GM23248 (cell line): ENCODE measurements around the gene PKNOX2. TPM values are rescaled to one million over a fixed set of nuclear protein-coding genes. Genes with fewer than 3 reads are reported as not detected.

ENCODE experiments used
- DNase-seq: peaks from one replicate; pipeline ENCODE4 v3.0.0-alpha.2; 2015
- H2AFZ ChIP-seq: fragments of 200-600 bp; sonication (generic); 2 replicates; pipeline ENCODE4 v1.6.1; 2016; ENCODE audit warnings: antibody characterized with exemption
- H3F3A ChIP-seq: fragments of 200-600 bp; sonication (generic); 2 replicates; pipeline ENCODE4 v1.6.1; 2016; ENCODE audit warnings: mild to moderate bottlenecking, antibody characterized with exemption, mixed run types; ENCODE audit not compliant: insufficient read depth
- H3K27ac ChIP-seq: fragments of 200-600 bp; sonication (generic); 2 replicates; pipeline ENCODE4 v1.5.1; 2016; ENCODE audit warnings: mild to moderate bottlenecking
- H3K27me3 ChIP-seq: fragments of 200-600 bp; sonication (generic); replicated peaks from 2 replicates; pipeline ENCODE4 v1.6.1; 2016; ENCODE audit warnings: mild to moderate bottlenecking; ENCODE audit not compliant: insufficient read depth
- H3K36me3 ChIP-seq: fragments of 200-600 bp; sonication (generic); 2 replicates; pipeline ENCODE4 v1.6.1; 2016; ENCODE audit warnings: low read depth, mild to moderate bottlenecking
- H3K4me1 ChIP-seq: fragments of 200-600 bp; sonication (generic); 2 replicates; pipeline ENCODE4 v1.6.1; 2016; ENCODE audit warnings: mild to moderate bottlenecking; ENCODE audit not compliant: insufficient read depth
- H3K4me2 ChIP-seq: fragments of 200-600 bp; sonication (generic); one replicate; pipeline ENCODE4 v1.6.1; 2016; ENCODE audit warnings: mild to moderate bottlenecking; ENCODE audit not compliant: unreplicated experiment
- H3K4me3 ChIP-seq: fragments of 200-600 bp; sonication (generic); 2 replicates; pipeline ENCODE4 v1.5.1; 2016; ENCODE audit warnings: mild to moderate bottlenecking
- H3K79me2 ChIP-seq: fragments of 200-600 bp; sonication (generic); 2 replicates; pipeline ENCODE4 v1.6.1; 2016; ENCODE audit warnings: mild to moderate bottlenecking; ENCODE audit not compliant: insufficient read depth
- H3K9ac ChIP-seq: fragments of 200-600 bp; sonication (generic); 2 replicates; pipeline ENCODE4 v1.6.1; 2016; ENCODE audit warnings: mild to moderate bottlenecking
- H3K9me2 ChIP-seq: fragments of 200-600 bp; sonication (generic); 2 replicates; pipeline ENCODE4 v1.6.1; 2016; ENCODE audit warnings: mixed run types, mild to moderate bottlenecking, moderate library complexity; ENCODE audit not compliant: insufficient read depth
- H3K9me3 ChIP-seq: fragments of 200-600 bp; sonication (generic); one replicate; pipeline ENCODE4 v1.6.1; 2017; ENCODE audit warnings: low read depth
- H4K20me1 ChIP-seq: fragments of 200-600 bp; sonication (generic); 2 replicates; pipeline ENCODE4 v1.6.0; 2016; ENCODE audit not compliant: insufficient read depth
- EZH2 ChIP-seq: fragments of 200-600 bp; sonication (generic); IDR thresholded peaks from 2 replicates; pipeline ENCODE4 v1.6.1; 2018; ENCODE audit warnings: antibody characterized with exemption, mild to moderate bottlenecking; ENCODE audit not compliant: insufficient read depth, poor library complexity, severe bottlenecking
- EZH2phosphoT487 ChIP-seq: fragments of 200-600 bp; sonication (generic); IDR thresholded peaks from 2 replicates; pipeline ENCODE4 v1.6.1; 2018; ENCODE audit warnings: antibody characterized with exemption, moderate library complexity, mild to moderate bottlenecking, low read depth; ENCODE audit not compliant: insufficient read depth
- WGBS, 2 experiments: methylation state at CpG; one replicate each; pipeline ENCODE4 v1.1.6; 2015 to 2017; ENCODE audit warnings: low lambda C conversion rate in 2 of 2, low coverage in 1 of 2; ENCODE audit errors: missing lambda C conversion rate in 2 of 2; 5-methylcytosine and 5-hydroxymethylcytosine counted together
- in situ Hi-C: fragments of 300-500 bp; cut with MboI; formaldehyde crosslinking; loops from 2 replicates; pipeline ENCODE4 v1.15.0; 2020
- polyA plus RNA-seq: library from polyadenylated mRNA; unstranded; fragments of >200 nt; fragmentation: Nextera tagmentation; extraction: Ambion mirVana; gene quantifications from 2 replicates; pipeline ENCODE4 v1.2.1, GENCODE V29; 2016
- total RNA-seq: library from RNA; depleted of rRNA; stranded (reverse); fragments of >200 nt; shearing (Covaris generic); gene quantifications from 2 replicates; pipeline ENCODE4 v1.2.3, GENCODE V29; 2014

Gene PKNOX2
- total and polyA plus RNA-seq, 2 experiments from 2014 or later, result 0.21 to 0.76 TPM

DNA sequence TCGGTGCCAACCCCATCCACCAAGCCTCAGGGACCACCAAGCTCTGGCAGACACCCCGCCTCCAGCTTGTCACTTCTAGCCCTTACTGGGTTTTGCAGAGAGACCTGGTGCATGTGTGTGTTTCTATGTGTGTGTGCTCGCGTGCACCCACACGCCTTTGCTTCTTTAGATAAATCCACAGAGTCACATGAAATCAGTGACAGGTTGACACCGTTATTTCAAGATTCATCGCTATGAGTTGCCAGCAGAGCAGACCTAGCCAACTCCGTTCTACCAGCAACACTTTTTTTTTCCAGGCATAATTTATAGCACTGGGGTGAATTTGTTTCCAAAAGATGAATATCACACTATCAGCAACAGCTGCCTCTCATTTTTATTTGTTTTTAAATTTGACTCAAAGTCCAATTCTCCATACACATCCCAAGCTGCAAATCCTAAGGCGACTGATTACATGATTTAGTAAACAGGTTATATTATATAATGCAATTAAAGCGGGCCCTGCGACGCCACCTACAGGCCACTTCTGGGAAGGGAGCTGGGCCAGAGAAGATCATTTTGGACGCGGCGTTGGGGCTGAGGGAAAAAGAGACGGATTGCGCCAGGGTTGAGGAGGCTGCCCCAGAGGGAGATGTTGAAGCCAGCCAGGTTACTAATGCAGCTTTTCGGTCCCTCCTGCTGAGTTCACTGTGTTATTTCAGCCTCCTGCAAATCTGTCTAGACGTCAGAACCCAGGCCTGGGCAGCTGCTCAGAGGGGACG, 181.0 kb downstream of the PKNOX2 start:
- Histone ChIP-seq H3F3A (0 out of 2 replicates have a peak, but pooled peaks cover 6% of the 10 kb centered on the region), H3K36me3 (no peaks in the 10 kb centered on the region), H2AFZ (no peak overlapping the region), H3K27ac (no peak overlapping the region), H3K4me2 (no peak overlapping the region), H3K9ac (no peak overlapping the region; the same call in 1 of the 2 replicates), H3K9me3 (no peaks in the 10 kb centered on the region), H3K79me2 (no peaks in the 10 kb centered on the region), H3K4me3 (no peak overlapping the region), H3K9me2 (no peaks in the 10 kb centered on the region), H3K4me1 (no peaks in the 10 kb centered on the region), H4K20me1 (no peaks in the 10 kb centered on the region), H3K27me3 (no peaks in the 10 kb centered on the region)
- TF ChIP-seq EZH2phosphoT487, result no peak
- no peak for TF ChIP-seq EZH2
- in situ Hi-C loops, result loop anchor here (5.0 to 10.0 kb wide), 2 partner anchors 183 to 261 kb away; partner anchors contain the start of gene PKNOX2
- 28% methylated on average over 20 of the region's 20 CpGs for WGBS, 2 experiments
- peak; percentile 93 for DNase-seq

DNA sequence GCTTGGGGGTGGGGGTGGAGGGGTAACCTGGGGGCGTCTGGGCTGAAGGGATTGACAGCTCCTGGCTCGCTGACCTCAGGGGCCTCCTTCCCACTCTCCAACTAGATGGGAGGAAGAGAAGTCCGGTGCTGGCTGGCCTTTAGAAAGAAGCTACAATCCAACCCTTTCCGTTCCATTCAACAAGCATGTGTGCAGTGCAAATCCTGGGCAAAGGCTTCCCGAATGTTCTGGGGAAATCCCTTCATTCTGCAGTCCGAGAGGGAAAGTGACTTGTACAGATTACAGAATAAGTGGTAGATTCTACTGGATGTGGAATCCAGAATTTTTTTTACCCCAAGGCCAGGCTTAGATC, 181.6 kb downstream of the PKNOX2 start:
- H3K4me2 ChIP-seq, result no peak overlapping the region
- no peaks in the 10 kb centered on the region for H3K4me1 ChIP-seq
- in situ Hi-C loops, result loop anchor here (5.0 to 10.0 kb wide), 2 partner anchors 184 to 261 kb away; partner anchors contain the start of gene PKNOX2

DNA sequence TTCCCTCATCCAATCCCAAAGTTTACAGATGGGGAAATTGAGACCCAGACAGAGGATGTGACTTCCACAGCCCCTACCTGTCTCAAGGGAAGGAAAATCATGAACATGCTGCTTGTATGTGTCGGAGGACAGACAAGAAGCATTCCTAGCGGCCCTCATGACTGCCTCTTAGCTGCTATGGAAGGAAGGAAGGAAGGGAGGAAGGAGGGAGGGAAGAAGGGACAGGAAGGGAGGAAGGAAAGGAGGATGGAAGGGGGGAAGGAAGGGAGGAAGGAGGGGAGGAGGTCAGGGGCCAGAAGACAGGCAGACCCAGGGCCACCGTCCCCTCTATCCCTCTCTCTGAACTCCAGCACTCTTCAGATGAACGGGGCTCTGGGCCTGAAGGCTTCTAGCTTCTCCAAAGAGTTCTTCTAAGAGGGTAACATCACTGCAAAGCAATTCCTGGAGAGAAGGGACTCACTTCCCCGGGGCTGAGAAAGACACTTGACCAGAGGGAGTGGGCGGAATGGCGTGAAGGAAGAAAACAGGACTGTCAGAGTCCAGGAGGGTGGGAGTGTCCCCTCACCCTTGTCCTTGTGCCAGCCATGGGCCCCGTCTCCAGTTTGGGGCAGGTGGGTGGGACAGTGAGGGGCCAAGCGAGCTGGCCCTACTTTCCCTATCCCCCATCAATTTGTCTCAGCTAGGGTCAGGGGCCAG, 182.2 kb downstream of the PKNOX2 start:
- Histone ChIP-seq H3K36me3 (no peaks in the 10 kb centered on the region), H3K79me2 (no peaks in the 10 kb centered on the region), H3F3A (0 out of 2 replicates have a peak, but pooled peaks cover 6% of the 10 kb centered on the region), H3K9me2 (no peaks in the 10 kb centered on the region), H4K20me1 (no peaks in the 10 kb centered on the region), H3K27me3 (no peaks in the 10 kb centered on the region), H3K4me3 (no peak overlapping the region), H3K9ac (no peak overlapping the region; the same call in 1 of the 2 replicates), H3K4me1 (no peaks in the 10 kb centered on the region), H3K9me3 (no peaks in the 10 kb centered on the region), H3K4me2 (no peak overlapping the region), H3K27ac (no peak overlapping the region), H2AFZ (no peak overlapping the region)
- in situ Hi-C loops, result loop anchor here (5.0 to 10.0 kb wide), 2 partner anchors 184 to 262 kb away; partner anchors contain the start of gene PKNOX2
- WGBS, 2 experiments, result 90 to 93% methylated on average over 8 to 9 of the region's 9 CpGs
- TF ChIP-seq EZH2, result no peak
- TF ChIP-seq EZH2phosphoT487, result no peak
- no peak for DNase-seq

More for the DNA sequence above, 181.6 kb downstream of the PKNOX2 start:
- Histone ChIP-seq H3K27ac (no peak overlapping the region), H3K79me2 (no peaks in the 10 kb centered on the region), H3K27me3 (no peaks in the 10 kb centered on the region), H3K4me3 (no peak overlapping the region), H3F3A (0 out of 2 replicates have a peak, but pooled peaks cover 6% of the 10 kb centered on the region), H3K9me2 (no peaks in the 10 kb centered on the region), H2AFZ (no peak overlapping the region), H3K9ac (no peak overlapping the region; the same call in 1 of the 2 replicates), H3K36me3 (no peaks in the 10 kb centered on the region), H3K9me3 (no peaks in the 10 kb centered on the region), H4K20me1 (no peaks in the 10 kb centered on the region)
- 24 to 32% methylated on average over 4 to 6 of the region's 6 CpGs for WGBS, 2 experiments
- peak; percentile 12 for DNase-seq
- no peak for TF ChIP-seq EZH2phosphoT487
- TF ChIP-seq EZH2, result no peak

DNA sequence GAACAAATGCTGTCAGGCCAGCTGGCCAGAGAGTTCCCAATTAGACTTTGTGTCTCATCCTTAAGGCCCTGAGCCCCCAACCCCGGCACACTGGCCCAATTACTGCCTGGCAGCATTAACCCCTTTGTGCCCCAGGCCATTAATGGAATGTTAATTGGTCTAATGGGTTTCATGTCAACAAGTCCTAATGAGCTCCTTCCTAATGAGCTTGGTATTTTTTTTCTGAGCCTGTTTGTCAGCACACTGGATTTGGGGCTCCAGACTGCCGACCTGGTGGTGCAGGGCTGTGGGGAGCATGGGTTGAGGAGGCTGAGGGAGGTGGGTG, 182.7 kb downstream of the PKNOX2 start:
- no peak overlapping the region for H3K4me2 ChIP-seq
- no peak overlapping the region for H2AFZ ChIP-seq
- no peaks in the 10 kb centered on the region for H3K27me3 ChIP-seq
- WGBS, 2 experiments, result 62 to 66% methylated on average over 2 of the region's 2 CpGs
- H3K4me3 ChIP-seq, result no peak overlapping the region
- H3K9me3 ChIP-seq, result no peaks in the 10 kb centered on the region
- no peaks in the 10 kb centered on the region for H4K20me1 ChIP-seq
- TF ChIP-seq EZH2 (no peak), EZH2phosphoT487 (no peak)
- H3K79me2 ChIP-seq, result no peaks in the 10 kb centered on the region
- 0 out of 2 replicates have a peak, but pooled peaks cover 6% of the 10 kb centered on the region for H3F3A ChIP-seq
- no peaks in the 10 kb centered on the region for H3K9me2 ChIP-seq
- no peak for DNase-seq
- no peaks in the 10 kb centered on the region for H3K36me3 ChIP-seq
- no peaks in the 10 kb centered on the region for H3K4me1 ChIP-seq
- H3K27ac ChIP-seq, result no peak overlapping the region
- no peak overlapping the region for H3K9ac ChIP-seq
- in situ Hi-C loops, result loop anchor here (5.0 to 10.0 kb wide), 2 partner anchors 185 to 262 kb away; partner anchors contain the start of gene PKNOX2
